RWPE2 (cell line): ENCODE measurements around the gene LRRN2.

Source experiments
- ATAC-seq: fragments of 200-7000 bp; cut with Tn5 transposase; 3 replicates; pipeline ENCODE4 v1.9.1; 2021; ENCODE audit warnings: low read depth
- DNase-seq: peaks from one replicate; pipeline ENCODE4 v3.0.0-alpha.2; 2020; ENCODE audit warnings: low spot score
- H3K27ac ChIP-seq: fragments of 450-650 bp; 2 replicates; pipeline ENCODE4 v1.5.1; 2017; ENCODE audit warnings: mild to moderate bottlenecking; ENCODE audit not compliant: poor library complexity, severe bottlenecking
- H3K27me3 ChIP-seq: fragments of 250-450 bp; sonication (Bioruptor Pico); 2 replicates; pipeline ENCODE4 v1.5.1; 2021; ENCODE audit warnings: mild to moderate bottlenecking, moderate library complexity; ENCODE audit not compliant: insufficient read depth, poor library complexity, severe bottlenecking
- H3K36me3 ChIP-seq: fragments of 250-450 bp; sonication (Bioruptor Pico); 2 replicates; pipeline ENCODE4 v1.5.1; 2020; ENCODE audit warnings: low read depth, mild to moderate bottlenecking, moderate library complexity
- H3K4me1 ChIP-seq: fragments of 250-450 bp; sonication (Bioruptor Pico); 2 replicates; pipeline ENCODE4 v1.5.1; 2021; ENCODE audit warnings: mild to moderate bottlenecking, moderate library complexity; ENCODE audit not compliant: insufficient read depth, poor library complexity, severe bottlenecking
- H3K4me3 ChIP-seq: fragments of 250-450 bp; sonication (Bioruptor Pico); 2 replicates; pipeline ENCODE4 v1.5.1; 2021; ENCODE audit warnings: mild to moderate bottlenecking, moderate library complexity; ENCODE audit not compliant: severe bottlenecking
- H3K9me3 ChIP-seq: fragments of 250-450 bp; sonication (Bioruptor Pico); 2 replicates; pipeline ENCODE4 v1.5.1; 2021; ENCODE audit warnings: mild to moderate bottlenecking, moderate library complexity; ENCODE audit not compliant: severe bottlenecking
- CTCF ChIP-seq: fragments of 450-650 bp; IDR thresholded peaks from one replicate; pipeline ENCODE4 v1.5.1; 2017; ENCODE audit warnings: mild to moderate bottlenecking, moderate library complexity; ENCODE audit not compliant: poor library complexity, severe bottlenecking

Gene LRRN2

GRCh38 chr1:204623365-204623893 is 62.1 kb downstream of the LRRN2 start:
- Histone ChIP-seq H3K4me3 (no peak overlapping the region), H3K27ac (no peak overlapping the region), H3K36me3 (no peaks in the 10 kb centered on the region), H3K4me1 (peaks cover 4% of the 10 kb centered on the region), H3K27me3 (no peaks in the 10 kb centered on the region), H3K9me3 (no peaks in the 10 kb centered on the region)
- ATAC-seq, result peak; percentile 73
- no peak for DNase-seq
- TF ChIP-seq CTCF, result no peak

DNA sequence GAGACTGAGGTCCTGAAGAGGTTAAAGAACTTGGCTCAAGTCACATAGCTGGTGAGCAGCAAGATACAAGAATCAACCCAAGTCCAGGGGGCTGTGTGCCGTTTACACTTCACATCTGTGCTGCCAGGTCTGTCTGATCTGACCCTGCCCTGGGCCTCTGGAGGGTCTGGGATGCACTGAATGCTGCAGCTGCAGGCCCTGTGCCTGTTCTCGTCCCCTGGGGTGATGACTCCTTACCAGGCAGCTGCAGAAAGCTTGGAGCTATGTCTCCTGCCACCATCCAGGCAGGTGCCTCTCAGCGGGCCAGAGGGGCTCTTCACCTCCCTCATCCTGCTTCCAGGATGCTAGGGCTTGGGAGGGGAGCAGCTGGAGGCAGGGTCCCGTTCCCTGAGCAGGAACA is 63.5 kb downstream of the LRRN2 start:
- Histone ChIP-seq H3K27me3 (no peaks in the 10 kb centered on the region), H3K9me3 (no peaks in the 10 kb centered on the region), H3K4me1 (peaks cover 4% of the 10 kb centered on the region), H3K4me3 (no peak overlapping the region), H3K36me3 (no peaks in the 10 kb centered on the region), H3K27ac (no peak overlapping the region)
- ATAC-seq, result no peak
- no peak for TF ChIP-seq CTCF
- no peak for DNase-seq

GRCh38 chr1:204621396-204621795 is 64.1 kb downstream of the LRRN2 start:
- TF ChIP-seq CTCF, result no peak
- no peak for DNase-seq
- no peak overlapping the region for H3K27ac ChIP-seq

DNA sequence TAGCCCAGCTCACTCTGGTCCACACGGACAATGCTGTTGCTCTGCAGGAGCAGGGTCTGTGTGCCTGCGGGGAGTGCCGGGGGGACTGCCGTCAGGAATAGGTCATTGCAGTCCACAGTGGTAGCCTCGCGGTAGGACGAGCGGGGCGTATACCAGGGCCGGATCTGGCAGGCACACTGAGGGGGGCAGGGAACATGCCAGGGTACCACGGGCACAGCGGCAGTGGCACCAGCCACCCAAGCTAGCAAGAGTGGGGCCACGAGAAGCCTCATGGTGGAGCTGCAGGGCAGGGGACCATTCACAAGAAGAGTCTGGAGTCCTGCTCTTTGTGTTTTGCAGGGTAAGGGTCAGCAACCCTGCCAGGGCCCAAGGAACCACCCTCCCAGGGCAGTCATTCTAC is 65.8 kb downstream of the LRRN2 start:
- Histone ChIP-seq H3K4me3 (no peak overlapping the region), H3K4me1 (peaks cover 4% of the 10 kb centered on the region), H3K27me3 (no peaks in the 10 kb centered on the region), H3K9me3 (no peaks in the 10 kb centered on the region), H3K27ac (no peak overlapping the region), H3K36me3 (no peaks in the 10 kb centered on the region)
- DNase-seq (no peak), ATAC-seq (no peak)
- TF ChIP-seq CTCF, result no peak

More at GRCh38 chr1:204621396-204621795, 64.1 kb downstream of the LRRN2 start:
- no peaks in the 10 kb centered on the region for H3K27me3 ChIP-seq
- ATAC-seq, result no peak
- H3K36me3 ChIP-seq, result no peaks in the 10 kb centered on the region
- H3K4me1 ChIP-seq, result peaks cover 4% of the 10 kb centered on the region
- H3K9me3 ChIP-seq, result no peaks in the 10 kb centered on the region
- H3K4me3 ChIP-seq, result no peak overlapping the region

- no peak for DNase-seq
- no peak for TF ChIP-seq CTCF
- Histone ChIP-seq H3K9me3 (no peaks in the 10 kb centered on the region), H3K4me1 (peaks cover under 1% of the 10 kb centered on the region), H3K27me3 (no peaks in the 10 kb centered on the region), H3K36me3 (no peaks in the 10 kb centered on the region), H3K27ac (no peak overlapping the region), H3K4me3 (no peak overlapping the region)
- ATAC-seq, result no peak
Observed at GRCh38 chr1:204618148-204618760, 67.3 kb downstream of the LRRN2 start.
